ENCODE data around the gene DCAF15.

- TF ChIP-seq CTCF (IDR thresholded peaks at IDR 0.05 in 4 of 5, conservative IDR thresholded peaks at IDR 0.05 in 1 of 5) (no peak), POLR2A (IDR thresholded peaks at IDR 0.05) (no peak)
Measured at GRCh38 chr19:13979244-13979615, 26.9 kb downstream of the DCAF15 start.
